SK-N-SH (cell line): Measurements from ENCODE around the gene SHB. TPM values are rescaled to one million over a fixed set of nuclear protein-coding genes. Genes with fewer than 3 reads are reported as not detected.

Experiments
- CTCF ChIA-PET: fragments of 300-600, 350-600 bp; formaldehyde crosslinking; extraction: SDS; loops from one replicate; lab custom pipeline; 2021; lab: Yijun Ruan, JAX
- POLR2A ChIA-PET: fragments of 350-600 bp; sonication (Branson Sonifier 250); formaldehyde crosslinking; extraction: SDS; loops from one replicate; lab custom pipeline; 2020; ENCODE audit warnings: antibody characterized with exemption, inconsistent platforms; lab: Yijun Ruan, JAX
- DNase-seq: peaks from one replicate; pipeline ENCODE4 v3.0.0; 2012
- H2AFZ ChIP-seq: fragments of 200-600 bp; sonication (generic); 2 replicates; pipeline ENCODE4 v1.8.1; 2016; ENCODE audit warnings: antibody characterized with exemption, mild to moderate bottlenecking, low read depth
- H3F3A ChIP-seq: fragments of 200-600 bp; sonication (generic); replicated peaks from 2 replicates; pipeline ENCODE3; 2016; ENCODE audit warnings: antibody characterized with exemption, mild to moderate bottlenecking; ENCODE audit not compliant: insufficient read depth
- H3K27ac ChIP-seq, 2 experiments: fragments of 200-500 bp in 1 of 2; fragments of 200-600 bp in 1 of 2; sonication (Bioruptor generic) in 1 of 2; sonication (generic), shearing (Covaris generic) in 1 of 2; 2 replicates each; pipeline versions ENCODE4 v1.5.1 to v1.6.1; 2014 to 2016; ENCODE audit warnings: low read depth in 2 of 2, inconsistent platforms in 1 of 2, low read length in 1 of 2, mild to moderate bottlenecking in 1 of 2, mixed read lengths in 1 of 2
- H3K27me3 ChIP-seq: fragments of 200-600 bp; sonication (generic), shearing (Covaris generic); 2 replicates; pipeline ENCODE4 v1.6.1; 2016; ENCODE audit warnings: mixed run types; ENCODE audit not compliant: insufficient read depth
- H3K36me3 ChIP-seq, 2 experiments: fragments of 200-500 bp in 1 of 2; fragments of 200-600 bp in 1 of 2; sonication (Bioruptor generic) in 1 of 2; sonication (generic) in 1 of 2; replicated peaks in 1 of 2; 2 replicates each; pipeline versions ENCODE3 to v1.5.1; 2014 to 2016; ENCODE audit warnings: low read length in 1 of 2, mild to moderate bottlenecking in 1 of 2; ENCODE audit not compliant: insufficient read depth in 2 of 2, control insufficient read depth in 1 of 2
- H3K4me1 ChIP-seq, 2 experiments: fragments of 200-500 bp in 1 of 2; fragments of 200-600 bp in 1 of 2; sonication (Bioruptor generic) in 1 of 2; sonication (generic), shearing (Covaris generic) in 1 of 2; 2 replicates each; pipeline versions ENCODE4 v1.5.1 to v1.6.1; 2014 to 2016; ENCODE audit warnings: low read depth in 1 of 2, low read length in 1 of 2, mixed run types in 1 of 2; ENCODE audit not compliant: insufficient read depth in 2 of 2, control insufficient read depth in 1 of 2
- H3K4me2 ChIP-seq: fragments of 200-600 bp; sonication (generic), shearing (Covaris generic); 2 replicates; pipeline ENCODE4 v1.6.1; 2017; ENCODE audit warnings: mixed run types
- H3K4me3 ChIP-seq, 2 experiments: fragments of 200-500 bp in 1 of 2; fragments of 200-600 bp in 1 of 2; sonication (Bioruptor generic) in 1 of 2; sonication (generic), shearing (Covaris generic) in 1 of 2; 2 replicates each; pipeline versions ENCODE4 v1.5.1 to v1.8.1; 2014 to 2016; ENCODE audit warnings: low read depth in 2 of 2, inconsistent platforms in 1 of 2, low read length in 1 of 2, mild to moderate bottlenecking in 1 of 2, mixed read lengths in 1 of 2, moderate library complexity in 1 of 2
- H3K79me2 ChIP-seq: fragments of 200-600 bp; sonication (generic); 2 replicates; pipeline ENCODE4 v1.8.1; 2017; ENCODE audit warnings: mild to moderate bottlenecking; ENCODE audit not compliant: insufficient read depth
- H3K9ac ChIP-seq: fragments of 200-600 bp; sonication (generic); 2 replicates; pipeline ENCODE4 v1.6.1; 2017; ENCODE audit warnings: mixed run types
- H3K9me2 ChIP-seq: fragments of 200-600 bp; sonication (generic); 2 replicates; pipeline ENCODE4 v1.6.1; 2017; ENCODE audit warnings: mixed run types
- H3K9me3 ChIP-seq: fragments of 200-600 bp; sonication (generic); 2 replicates; pipeline ENCODE4 v1.6.1; 2017; ENCODE audit warnings: mixed run types, mild to moderate bottlenecking, moderate library complexity
- H4K20me1 ChIP-seq: fragments of 200-600 bp; sonication (generic); 2 replicates; pipeline ENCODE4 v1.6.1; 2017; ENCODE audit warnings: mild to moderate bottlenecking, mixed run types; ENCODE audit not compliant: insufficient read depth
- EP300 ChIP-seq, 2 experiments: IDR thresholded peaks; 2 replicates each; pipeline versions ENCODE4 v1.4.0 to v1.6.1; 2012; ENCODE audit warnings: borderline replicate concordance in 1 of 2, low read depth in 1 of 2, low read length in 1 of 2
- EZH2phosphoT487 ChIP-seq: fragments of 200-600 bp; sonication (generic); IDR thresholded peaks from 2 replicates; pipeline ENCODE4 v1.6.1; 2017; ENCODE audit warnings: low read depth, mixed run types, mild to moderate bottlenecking, antibody characterized with exemption, moderate library complexity, borderline replicate concordance
- FOXM1 ChIP-seq: IDR thresholded peaks from 2 replicates; pipeline ENCODE4 v1.4.0; 2012; ENCODE audit warnings: low read depth, mild to moderate bottlenecking
- JUND ChIP-seq: IDR thresholded peaks from 2 replicates; pipeline ENCODE4 v1.4.0; 2012
- MAX ChIP-seq: IDR thresholded peaks from 2 replicates; pipeline ENCODE4 v1.4.0; 2012; ENCODE audit warnings: low read depth
- NFIC ChIP-seq: IDR thresholded peaks from 2 replicates; pipeline ENCODE4 v1.4.0; 2012; ENCODE audit warnings: borderline replicate concordance
- PBX3 ChIP-seq: IDR thresholded peaks from 2 replicates; pipeline ENCODE4; 2012
- RAD21 ChIP-seq: IDR thresholded peaks from 2 replicates; pipeline ENCODE4 v1.6.1; 2012; ENCODE audit warnings: mild to moderate bottlenecking, low read length
- RXRA ChIP-seq: IDR thresholded peaks from 2 replicates; pipeline ENCODE4 v1.4.0; 2012; ENCODE audit warnings: low read depth, mild to moderate bottlenecking, borderline replicate concordance
- SMC3 ChIP-seq: IDR thresholded peaks from 2 replicates; pipeline ENCODE4 v1.6.1; 2012; ENCODE audit warnings: low read depth, low read length, improper control_type of control experiment
- TEAD4 ChIP-seq: IDR thresholded peaks from 2 replicates; pipeline ENCODE4 v1.4.0; 2012; ENCODE audit warnings: mild to moderate bottlenecking, borderline replicate concordance; ENCODE audit not compliant: insufficient read depth
- USF2 ChIP-seq: fragments of 150-350 bp; IDR thresholded peaks from 2 replicates; pipeline ENCODE4 v1.6.1; 2017; ENCODE audit warnings: antibody characterized with exemption, low read length, low read depth, borderline replicate concordance
- ZBTB33 ChIP-seq: IDR thresholded peaks from 2 replicates; pipeline ENCODE4 v1.4.0; 2012; ENCODE audit warnings: low read depth, borderline replicate concordance
- WGBS: methylation state at CpG from one replicate; pipeline ENCODE4 v1.1.6; 2017; ENCODE audit warnings: low lambda C conversion rate; 5-methylcytosine and 5-hydroxymethylcytosine counted together
- polyA plus RNA-seq, 3 experiments: library from polyadenylated mRNA; depleted of rRNA; stranded (reverse); fragments of >200 nt; gene quantifications; 2 replicates each; pipeline ENCODE4 v1.2.3, GENCODE V29; 2012

The SHB gene
- polyA plus RNA-seq, 1 of the 3 experiments (the other 2 are of a cell fraction): 26.0 TPM

- no peak for TF ChIP-seq TEAD4
Measured at GRCh38 chr9:37988602-37989001, 80.4 kb downstream of the SHB start (continued).

- ChIA-PET POLR2A (interaction anchor here (1.9 kb wide), 1 partner anchor 10 kb away, joined by 6 read pairs; no protein-coding TSS in a partner anchor), CTCF (interaction anchor here (0.9 to 2.2 kb wide), 3 partner anchors 29 to 81 kb away, joined by 3 to 9 read pairs (median 3); partner anchors contain the start of gene SHB)
- Histone ChIP-seq H3K27ac (peak overlapping the region; percentile 23 to 48; a peak in 3 of 4 replicates), H3K36me3 (peaks cover 12 to 13% of the 10 kb centered on the region in 2 experiments), H3K9me3 (no peaks in the 10 kb centered on the region), H3K4me2 (no peak overlapping the region), H3K9ac (no peak overlapping the region)
- TF ChIP-seq NFIC (no peak), FOXM1 (no peak), RXRA (no peak)
- TF ChIP-seq, all 33 proteins: peak for 0
- Histone ChIP-seq H3K27me3 (no peaks in the 10 kb centered on the region), H3K4me1 (peaks cover 40 to 60% of the 10 kb centered on the region in 2 experiments; a peak in 3 of 4 replicates), H3K4me3 (no peak overlapping the region), H3K9me2 (no peaks in the 10 kb centered on the region), H4K20me1 (peaks cover 38% of the 10 kb centered on the region), H2AFZ (no peak overlapping the region), H3F3A (peaks cover 8% of the 10 kb centered on the region), H3K79me2 (peaks cover 100% of the 10 kb centered on the region)
- WGBS: 90% methylated on average over 2 of the region's 5 CpGs
- no peak for DNase-seq
Measured at GRCh38 chr9:37988041-37988440, 81.0 kb downstream of the SHB start.

GRCh38 chr9:37987467-37987981 is 81.5 kb downstream of the SHB start:
- POLR2A ChIA-PET: interaction anchor here (1.9 kb wide), 1 partner anchor 9 kb away, joined by 6 read pairs; no protein-coding TSS in a partner anchor
- CTCF ChIA-PET: interaction anchor here (1.5 to 2.2 kb wide), 2 partner anchors 17 to 30 kb away, joined by 3 to 9 read pairs; no protein-coding TSS in a partner anchor
- no peak overlapping the region for H3K9ac ChIP-seq
- H3K79me2 ChIP-seq: peaks cover 100% of the 10 kb centered on the region
- no peaks in the 10 kb centered on the region for H3K9me3 ChIP-seq
- no peaks in the 10 kb centered on the region for H3K9me2 ChIP-seq
- peaks cover 40 to 60% of the 10 kb centered on the region in 2 experiments; a peak in 3 of 4 replicates for H3K4me1 ChIP-seq
- peaks cover 8 to 12% of the 10 kb centered on the region in 2 experiments for H3K36me3 ChIP-seq
- H3K4me2 ChIP-seq: no peak overlapping the region
- 84% methylated on average over 4 of the region's 7 CpGs for WGBS
- no peak for DNase-seq
- H3K4me3 ChIP-seq: no peak overlapping the region
- no peak overlapping the region for H2AFZ ChIP-seq
- H3K27me3 ChIP-seq: no peaks in the 10 kb centered on the region
- H3F3A ChIP-seq: peaks cover 8% of the 10 kb centered on the region
- peaks cover 38% of the 10 kb centered on the region for H4K20me1 ChIP-seq
- no peak for TF ChIP-seq USF2
- TF ChIP-seq EP300 (IDR thresholded peaks at IDR 0.05; ENCODE audit: borderline replicate concordance in 1 of 2, low read depth in 1 of 2, low read length in 1 of 2): no peak
- TF ChIP-seq NFIC: no peak
- TF ChIP-seq JUND: no peak
- no peak for TF ChIP-seq PBX3
- TF ChIP-seq MAX: no peak
- no peak for TF ChIP-seq RAD21
- TF ChIP-seq TEAD4: no peak
- no peak for TF ChIP-seq ZBTB33
- TF ChIP-seq EZH2phosphoT487: no peak
- no peak for TF ChIP-seq SMC3
- peak overlapping the region; percentile 23 to 48; a peak in 2 of 4 replicates for H3K27ac ChIP-seq
